Stimulated activated CD4-positive, alpha-beta T cell treated with anti-CD3 and anti-CD28 coated beads, TNF-alpha, amount 100 ng/mL, for 24 hours (primary cell): ENCODE measurements around the gene CFAP46.

ENCODE experiments used
- DNase-seq, 3 experiments: peaks; one replicate each; pipeline ENCODE4 v3.0.0-alpha.2; 2020; ENCODE audit warnings: low read depth in 3 of 3

The CFAP46 gene

DNA sequence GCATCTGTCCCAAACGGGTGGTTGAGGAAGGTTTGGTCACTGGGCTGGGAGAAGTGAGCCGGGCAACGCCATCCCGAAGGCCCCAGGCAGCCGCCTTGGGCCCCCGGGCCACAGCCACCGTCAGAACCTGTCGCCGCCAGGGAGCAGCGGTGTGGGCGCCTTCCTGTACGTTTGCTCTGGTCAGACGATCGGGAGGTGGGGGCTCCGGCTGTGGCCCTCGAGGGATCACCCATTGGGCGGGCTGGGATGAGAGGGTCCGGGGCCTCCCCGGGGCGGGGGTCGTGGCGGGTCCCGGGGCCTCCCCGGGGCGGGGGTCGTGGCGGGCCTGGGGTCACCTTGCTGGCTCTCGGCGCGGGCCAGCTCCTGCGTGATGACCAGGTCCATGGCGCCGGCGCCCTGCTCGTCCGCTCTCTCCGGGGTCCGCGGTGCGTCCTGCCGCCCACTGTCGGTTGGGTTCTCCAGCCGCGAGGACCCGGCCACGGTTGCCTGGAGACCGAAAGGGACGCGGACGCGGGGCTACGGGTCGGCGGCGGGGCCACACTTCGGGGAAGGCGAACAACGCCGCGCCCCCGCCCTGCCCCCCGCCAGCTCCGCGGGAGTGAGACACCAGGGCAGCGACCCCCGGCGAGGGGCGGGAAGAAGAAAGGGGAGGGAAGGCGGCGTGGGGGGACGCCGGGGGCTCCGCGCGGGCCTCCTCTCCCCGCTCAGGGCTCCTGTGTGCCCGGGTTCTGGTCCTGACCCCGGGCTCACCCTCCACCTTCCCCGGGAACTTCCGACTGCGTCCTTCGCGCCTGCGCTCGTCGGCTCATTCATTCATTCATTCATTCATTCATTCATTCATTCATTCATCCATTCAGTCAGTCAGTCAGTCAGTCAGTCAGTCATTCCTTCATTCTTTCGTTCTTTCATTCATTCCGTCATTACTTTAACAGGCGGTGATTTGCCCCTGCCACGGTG lies at the start of gene CFAP46:
TSS of gene CFAP46 (minus strand) at position 470 of the 957 bp plus-strand sequence. CDS start at position 384, 86 bp downstream.
- no peak for DNase-seq

DNA sequence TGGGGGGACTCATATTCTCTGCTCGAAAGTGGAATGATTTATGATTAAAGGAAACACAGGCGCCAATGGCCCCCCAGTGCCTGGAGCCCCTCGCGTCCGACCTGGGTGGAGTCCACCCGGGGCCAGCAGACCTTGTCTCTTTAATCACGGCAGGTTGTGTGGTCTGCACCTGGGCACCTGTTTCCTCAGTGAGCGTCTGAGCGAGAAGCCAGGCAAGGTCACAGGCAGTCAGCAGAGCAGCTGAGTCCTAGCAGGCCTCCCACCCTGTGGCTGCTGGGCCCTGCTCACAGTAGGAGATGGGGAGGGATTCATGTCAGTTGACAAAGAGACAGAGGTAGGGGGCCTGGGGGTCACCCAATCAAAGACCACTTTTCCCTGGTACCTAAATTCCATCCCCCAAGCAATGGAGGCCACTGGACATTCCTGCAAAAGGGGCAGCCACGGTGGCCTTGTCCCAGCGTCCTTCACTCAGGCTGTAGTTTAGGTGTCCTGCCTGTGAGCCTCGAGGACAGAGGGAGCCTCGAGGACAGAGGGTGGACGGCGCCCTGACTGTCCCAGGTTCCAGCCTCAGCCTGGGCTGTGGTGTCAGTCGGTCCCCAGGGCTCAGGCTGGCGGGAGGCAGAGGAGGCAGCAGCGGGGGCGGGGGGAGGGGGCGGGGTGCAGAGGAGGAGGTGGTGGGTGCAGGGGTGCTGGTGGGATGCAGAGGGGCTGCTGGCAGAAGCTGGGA lies 49.5 kb upstream of the CFAP46 start:
- no peak for DNase-seq

DNA sequence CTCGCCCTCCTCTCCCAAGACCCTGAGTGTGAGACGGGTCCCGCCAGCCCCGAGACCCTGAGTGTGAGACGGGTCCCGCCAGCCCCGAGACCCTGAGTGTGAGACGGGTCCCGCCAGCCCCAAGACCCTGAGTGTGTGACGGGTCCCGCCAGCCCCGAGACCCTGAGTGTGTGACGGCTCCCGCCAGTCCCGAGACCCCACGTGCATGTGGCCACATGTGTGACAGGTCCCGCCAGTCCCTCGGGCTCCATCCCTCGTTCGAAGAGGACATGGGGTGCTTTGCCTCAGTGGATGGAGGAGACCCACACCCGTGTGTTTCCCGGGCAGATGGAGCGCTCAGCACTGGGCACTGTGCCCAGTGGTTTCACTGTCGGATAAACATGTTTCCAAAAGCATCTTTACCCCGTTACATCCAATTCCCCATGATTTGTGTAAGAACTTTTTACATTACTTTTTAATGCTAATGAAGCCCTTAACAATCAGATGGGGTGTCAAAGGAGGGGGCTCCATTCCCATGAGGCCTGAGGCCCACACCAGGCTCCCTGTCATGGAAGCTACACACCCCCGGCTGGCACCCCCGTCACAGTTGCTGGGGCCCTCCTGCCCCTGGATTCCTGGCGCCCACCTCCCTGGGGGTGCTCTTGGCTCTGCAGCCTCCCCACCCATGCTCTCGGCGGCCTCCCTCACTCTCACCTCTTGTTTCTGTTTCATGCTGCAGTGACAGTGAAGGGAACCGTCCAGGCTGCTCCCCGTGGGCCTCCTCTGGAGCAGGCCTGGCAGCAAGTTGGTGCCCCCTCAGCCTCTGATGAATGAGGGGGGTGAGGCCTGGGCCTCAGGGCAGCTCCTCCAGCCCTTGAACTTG lies 48.5 kb upstream of the CFAP46 start:
- no peak for DNase-seq

DNA sequence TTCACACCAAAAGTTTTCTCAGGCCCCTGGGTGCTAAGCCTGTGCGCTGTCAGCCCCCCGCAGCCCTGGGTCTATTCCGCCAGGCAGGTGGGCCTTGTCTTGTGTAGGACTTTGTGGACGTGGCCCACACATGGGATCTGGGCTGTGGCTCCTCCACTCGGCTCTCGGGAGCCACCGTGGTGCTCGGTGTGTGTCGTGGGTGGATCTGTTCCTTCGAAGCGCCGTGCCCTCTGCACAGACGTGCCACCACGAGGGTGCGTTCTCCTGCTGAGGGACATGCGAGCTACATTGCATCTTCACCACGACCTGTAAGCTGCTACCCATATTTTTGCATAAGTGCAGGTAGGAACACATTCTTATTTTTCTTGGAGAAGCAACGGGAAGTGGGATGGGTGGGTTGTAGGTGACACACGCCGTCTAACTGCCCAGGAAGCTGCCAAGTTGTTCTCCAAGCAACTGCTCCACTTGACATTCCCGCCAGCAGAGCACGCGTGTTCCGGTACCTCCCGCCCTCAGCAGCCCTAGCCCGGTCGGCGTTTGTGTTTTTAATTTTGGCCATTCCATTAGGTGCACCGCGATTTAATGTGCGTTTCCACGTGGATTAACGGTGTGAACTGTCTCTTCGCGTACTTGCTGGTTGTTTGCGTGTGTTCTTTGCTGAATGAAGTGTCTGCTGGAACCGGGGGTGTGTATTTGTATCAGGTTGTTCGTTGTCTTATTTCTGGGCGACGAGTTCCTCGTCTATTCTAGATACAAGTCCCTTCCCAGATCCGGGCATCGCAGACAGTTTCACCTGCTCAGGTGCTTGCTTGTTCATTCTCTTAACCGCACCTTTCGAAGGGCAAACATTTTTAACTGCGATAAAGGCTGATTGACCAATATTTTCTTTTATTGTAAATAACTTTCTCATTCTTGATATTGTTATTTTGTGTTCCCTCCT lies 47.4 kb upstream of the CFAP46 start:
- DNase-seq: no peak

DNA sequence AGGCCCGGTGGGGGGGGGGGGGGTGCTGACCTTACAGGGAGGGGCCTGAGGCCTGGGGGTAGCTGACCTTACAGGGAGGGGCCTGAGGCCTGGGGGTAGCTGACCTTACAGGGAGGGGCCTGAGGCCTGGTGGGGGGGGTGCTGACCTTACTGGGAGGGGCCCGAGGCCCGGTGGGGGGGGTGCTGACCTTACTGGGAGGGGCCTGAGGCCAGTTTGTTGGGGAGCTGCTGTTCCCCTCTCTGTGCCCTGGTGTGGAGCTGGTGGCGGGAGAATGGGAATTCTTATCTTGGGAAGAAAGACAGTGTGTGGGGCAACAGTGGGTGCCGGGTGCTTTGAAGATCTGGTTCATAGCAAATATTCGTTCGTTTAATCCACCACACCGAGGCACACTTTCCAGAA lies 46.6 kb upstream of the CFAP46 start:
- DNase-seq: no peak

DNA sequence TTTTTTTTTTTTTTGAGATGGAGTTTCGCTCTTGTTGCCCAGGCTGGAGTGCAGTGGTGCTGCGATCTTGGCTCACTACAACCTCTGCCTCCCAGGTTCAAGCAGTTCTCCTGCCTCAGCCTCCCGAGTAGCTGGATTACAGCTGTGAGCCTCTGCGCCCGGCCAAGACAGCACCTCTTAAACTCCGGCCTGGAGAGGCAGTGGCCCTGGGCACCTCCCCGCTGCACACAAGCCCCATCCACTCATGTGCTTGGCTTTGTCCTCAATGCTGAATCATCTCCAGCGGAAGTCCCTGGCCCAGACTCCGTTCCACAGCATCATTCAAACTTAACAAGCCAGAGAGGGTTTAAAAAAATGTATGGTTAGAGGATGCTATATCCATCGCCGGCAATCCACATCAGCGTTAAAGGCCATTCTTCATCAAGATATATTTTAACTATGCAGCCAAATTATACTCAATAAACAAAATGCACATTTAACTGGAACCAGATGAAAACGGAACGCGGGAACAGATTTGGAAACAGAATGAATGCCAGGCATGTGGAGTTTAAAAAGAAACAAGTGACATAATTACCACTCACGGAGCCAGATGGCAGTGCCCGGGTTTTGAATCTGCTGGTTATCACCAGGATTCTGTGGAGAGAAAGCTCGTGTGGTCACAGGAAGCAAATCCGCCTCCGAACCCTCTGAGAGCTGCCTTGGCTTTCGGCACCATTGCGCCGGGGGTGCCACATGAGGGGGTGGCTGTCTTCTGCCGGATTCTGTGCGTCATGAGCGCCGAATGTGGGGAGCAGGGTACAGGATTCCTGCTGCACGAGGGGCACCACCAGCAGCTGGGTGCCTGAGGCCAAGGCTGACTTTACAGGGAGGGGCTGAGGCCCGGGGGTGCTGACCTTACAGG lies 45.6 kb upstream of the CFAP46 start:
- DNase-seq: no peak

DNA sequence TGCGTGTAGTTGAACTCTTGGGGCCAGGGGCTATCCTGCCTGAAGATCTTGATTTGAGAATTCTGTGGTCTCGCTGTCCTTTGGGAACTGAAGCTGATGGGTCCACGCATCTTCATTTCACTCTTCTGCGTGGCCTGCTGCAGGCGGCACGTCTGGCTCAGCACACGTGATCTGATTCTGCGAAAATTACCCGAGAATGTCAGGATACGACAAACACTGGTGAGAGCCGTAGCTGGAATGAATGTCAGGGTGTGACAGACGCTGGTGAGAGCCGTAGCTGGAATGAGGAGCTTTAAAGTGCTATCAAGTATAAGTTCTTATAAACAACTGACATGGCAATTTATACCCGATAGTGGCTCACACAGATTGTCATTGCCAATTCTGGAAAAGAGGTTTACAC lies 44.6 kb upstream of the CFAP46 start:
- no peak for DNase-seq

DNA sequence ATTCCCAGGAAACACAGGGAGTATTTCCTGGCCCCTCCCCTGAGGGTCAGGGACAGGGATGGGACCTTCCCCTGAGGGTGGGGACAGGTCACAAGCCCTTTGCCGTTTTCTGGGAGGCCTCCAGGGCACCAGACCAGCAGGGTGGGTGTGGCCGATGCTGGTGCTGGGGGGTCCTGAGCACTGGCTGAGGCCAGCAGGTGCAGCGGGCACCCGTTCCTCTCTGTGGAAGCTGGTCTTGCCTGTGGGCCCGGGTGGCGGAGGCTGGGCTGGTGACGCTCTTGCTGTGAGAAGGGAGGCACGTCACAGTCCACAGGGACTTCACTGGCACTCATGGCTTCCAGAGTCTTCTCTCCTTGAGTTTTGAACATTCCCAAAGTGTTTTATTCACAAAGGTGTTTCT lies 44.2 kb upstream of the CFAP46 start:
- no peak for DNase-seq

DNA sequence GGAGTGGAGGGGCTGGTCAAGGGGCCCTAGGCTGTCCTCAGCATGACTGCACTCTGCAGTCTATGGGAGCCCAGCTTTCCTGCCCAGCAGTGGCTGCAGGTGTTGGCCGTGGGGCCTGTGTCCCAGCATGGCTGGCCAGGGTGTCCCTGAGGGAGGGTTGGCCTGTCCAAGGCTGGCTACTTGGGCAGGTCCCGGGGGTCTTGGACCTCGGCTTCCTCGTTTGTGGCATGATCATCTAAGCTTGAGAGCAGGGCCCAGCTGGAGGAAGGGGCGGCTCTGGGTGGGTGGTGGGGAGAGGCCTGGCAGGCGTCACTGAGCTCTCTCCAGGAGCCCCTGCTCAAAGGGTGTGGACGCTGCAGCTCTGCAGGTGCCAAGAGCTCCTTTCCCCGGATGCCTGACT lies 43.7 kb upstream of the CFAP46 start:
- no peak for DNase-seq

DNA sequence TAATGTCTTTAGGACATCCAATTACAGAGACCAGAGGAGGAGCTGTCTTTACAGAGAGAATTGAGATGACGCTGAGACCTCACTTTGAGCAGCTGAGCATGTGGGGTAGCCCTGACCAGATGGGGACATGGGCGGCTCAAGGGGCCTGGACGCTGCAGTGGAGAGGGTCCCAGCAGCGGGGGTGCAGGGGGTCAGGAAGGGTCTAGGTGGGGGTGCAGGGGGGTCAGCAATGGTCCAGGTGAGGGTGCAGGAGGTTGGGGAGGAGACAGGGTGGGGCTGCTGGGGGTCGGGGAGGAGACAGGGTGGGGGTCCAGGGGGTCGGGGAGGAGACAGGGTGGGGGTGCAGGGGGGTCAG lies 43.2 kb upstream of the CFAP46 start:
- DNase-seq: no peak

DNA sequence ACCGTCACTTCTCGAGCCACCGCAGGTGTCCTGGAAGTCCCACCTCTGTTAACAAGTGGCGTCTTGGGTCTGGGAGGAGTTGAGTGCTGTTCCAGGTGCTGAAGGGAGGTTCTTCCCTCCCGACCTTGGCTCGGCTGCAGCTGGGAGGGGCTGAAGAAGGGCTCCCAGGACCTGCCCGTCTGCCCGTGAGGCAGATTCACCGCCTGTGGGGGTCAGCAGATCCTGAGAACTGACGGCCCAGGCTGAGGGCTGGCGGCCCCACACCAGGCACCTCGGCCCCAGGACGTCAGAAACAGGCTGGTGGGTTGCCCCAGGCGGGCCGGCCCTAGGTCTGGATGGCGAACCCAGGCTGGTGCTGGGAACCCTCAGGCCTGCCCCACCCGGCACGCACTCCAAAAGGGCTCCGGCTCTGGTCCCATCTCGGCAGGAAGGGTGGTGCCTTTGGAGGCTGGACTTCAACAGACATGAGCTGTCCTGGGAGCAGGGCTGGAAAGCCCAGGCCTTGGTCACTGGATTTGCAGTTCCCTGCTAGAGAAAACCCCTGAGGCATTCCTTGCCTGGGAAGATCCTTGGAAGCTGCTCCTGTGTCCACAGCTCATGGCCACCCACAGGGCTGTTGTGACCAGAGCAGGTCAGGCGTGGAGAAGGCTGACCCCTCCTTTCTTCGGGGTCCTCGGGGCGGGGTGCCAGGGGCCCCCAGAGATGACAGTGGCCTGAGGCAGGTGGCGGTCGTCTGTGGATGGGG lies 42.6 kb upstream of the CFAP46 start:
- DNase-seq: no peak

DNA sequence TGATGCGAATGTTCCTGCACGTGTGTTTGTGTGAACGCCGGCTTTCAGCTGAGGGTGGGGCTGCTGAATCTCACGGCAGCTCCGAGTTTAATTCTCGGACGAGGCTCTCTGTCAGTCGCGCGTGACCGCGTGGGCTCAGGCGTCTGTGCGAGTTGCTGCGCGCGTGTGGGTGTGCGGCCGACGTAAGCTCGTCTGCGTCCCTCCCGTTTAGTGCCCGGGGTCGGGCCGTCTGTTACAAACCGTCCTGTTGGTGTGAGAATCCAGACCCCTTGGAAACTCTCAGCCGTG lies 41.6 kb upstream of the CFAP46 start:
- no peak for DNase-seq

DNA sequence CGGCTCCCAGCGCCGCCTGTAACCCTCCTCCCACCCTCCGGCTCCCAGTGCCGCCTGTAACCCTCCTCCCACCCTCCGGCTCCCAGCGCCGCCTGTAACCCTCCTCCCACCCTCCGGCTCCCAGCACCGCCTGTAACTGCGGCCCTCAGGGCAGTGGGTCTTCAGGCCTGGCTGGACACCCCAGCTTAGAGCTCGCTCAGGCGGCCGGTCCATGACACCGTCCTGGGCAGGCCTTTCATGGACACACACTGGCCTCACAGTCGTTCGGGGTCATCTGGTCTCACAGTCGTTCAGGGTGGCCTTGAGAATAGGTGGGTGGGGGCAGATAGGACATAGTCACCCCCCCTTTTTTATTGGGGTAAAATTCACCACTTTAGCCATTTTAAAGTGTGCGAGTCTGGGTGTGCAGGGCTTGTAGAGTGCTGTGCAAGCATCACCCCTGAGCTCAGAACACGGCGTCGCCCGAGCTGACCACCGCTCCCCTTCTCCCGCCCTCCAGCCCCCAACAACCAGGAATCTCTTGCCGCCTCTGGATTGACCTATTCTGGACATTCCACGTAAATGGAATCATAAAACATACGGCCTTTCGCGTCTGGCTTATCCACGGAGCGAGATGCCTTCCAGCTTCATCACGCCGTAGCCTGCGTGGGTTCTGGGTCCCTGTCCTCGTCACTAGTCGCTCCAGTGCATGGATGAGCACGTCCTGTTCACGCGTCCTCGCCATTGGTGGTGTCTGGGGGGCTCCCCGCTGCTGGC lies 41.1 kb upstream of the CFAP46 start:
- no peak for DNase-seq

DNA sequence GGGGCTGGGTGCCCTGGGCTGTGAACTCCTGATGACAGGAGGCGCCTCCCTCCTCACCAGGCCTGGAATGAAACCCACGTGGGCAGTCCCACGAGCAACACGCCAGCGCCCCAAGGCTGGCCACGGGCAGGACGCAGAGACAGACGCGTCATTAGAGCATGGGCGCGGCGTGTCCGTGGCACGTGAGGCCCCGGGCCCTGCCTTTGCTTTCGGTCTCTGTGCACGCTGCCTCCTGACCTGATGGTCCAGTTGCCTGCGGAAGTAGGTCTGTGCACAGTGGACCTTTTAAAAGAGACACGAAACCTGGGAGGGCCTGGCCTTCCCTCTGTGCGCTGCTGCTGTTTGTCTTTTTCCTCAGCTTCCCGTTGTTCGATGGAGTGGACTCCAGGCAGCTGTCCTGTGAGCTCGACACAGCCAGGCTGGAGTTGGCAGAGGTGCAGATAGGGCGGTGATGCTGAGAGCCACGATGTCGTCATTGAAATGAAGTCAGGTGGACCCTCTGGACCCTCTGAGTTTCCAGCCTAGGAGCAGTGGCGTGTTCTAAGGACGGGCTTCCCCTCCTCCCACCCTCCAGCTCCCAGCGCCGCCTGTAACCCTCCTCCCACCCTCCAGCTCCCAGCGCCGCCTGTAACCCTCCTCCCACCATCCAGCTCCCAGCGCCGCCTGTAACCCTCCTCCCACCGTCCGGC lies 40.1 kb upstream of the CFAP46 start:
- DNase-seq: no peak

DNA sequence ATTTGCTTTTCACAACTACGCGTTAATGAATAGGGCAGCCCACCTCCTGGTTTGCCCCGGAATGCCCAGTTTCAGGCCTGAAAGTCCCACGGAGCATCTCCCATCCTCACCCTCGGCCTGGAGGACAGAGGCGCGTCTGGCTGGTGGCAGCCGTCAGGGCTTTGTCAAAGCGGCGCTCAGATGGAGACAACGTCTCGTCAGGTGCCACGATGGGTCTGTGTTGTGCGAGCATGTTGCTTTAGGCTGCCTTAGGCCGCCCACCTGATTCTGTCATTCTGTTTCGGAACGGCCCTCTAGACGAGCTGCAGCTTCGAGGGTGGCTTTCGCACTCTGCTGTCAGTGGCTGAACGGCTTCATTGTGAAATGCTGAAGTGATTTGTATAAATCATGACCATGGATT lies 39.4 kb upstream of the CFAP46 start:
- no peak for DNase-seq

DNA sequence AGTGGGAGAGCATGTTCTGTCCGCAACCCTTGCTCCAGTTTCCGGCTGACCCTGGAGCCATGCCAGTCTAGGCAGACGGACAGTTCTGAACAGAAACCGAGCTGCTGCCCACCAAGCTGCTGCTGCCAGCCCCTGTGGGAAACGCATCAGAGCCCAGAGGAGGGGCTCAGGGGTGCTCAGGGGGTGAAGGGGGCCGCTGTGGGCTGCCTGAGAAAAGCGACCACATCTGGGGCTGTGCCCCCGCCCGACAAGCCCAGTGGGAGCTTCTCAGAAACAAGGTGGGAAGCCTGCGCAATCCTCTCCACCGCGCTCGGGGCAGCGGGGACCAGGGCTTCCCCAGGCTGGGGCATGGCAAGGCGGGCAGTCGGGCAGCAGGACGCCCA lies 38.8 kb upstream of the CFAP46 start:
- DNase-seq: no peak

DNA sequence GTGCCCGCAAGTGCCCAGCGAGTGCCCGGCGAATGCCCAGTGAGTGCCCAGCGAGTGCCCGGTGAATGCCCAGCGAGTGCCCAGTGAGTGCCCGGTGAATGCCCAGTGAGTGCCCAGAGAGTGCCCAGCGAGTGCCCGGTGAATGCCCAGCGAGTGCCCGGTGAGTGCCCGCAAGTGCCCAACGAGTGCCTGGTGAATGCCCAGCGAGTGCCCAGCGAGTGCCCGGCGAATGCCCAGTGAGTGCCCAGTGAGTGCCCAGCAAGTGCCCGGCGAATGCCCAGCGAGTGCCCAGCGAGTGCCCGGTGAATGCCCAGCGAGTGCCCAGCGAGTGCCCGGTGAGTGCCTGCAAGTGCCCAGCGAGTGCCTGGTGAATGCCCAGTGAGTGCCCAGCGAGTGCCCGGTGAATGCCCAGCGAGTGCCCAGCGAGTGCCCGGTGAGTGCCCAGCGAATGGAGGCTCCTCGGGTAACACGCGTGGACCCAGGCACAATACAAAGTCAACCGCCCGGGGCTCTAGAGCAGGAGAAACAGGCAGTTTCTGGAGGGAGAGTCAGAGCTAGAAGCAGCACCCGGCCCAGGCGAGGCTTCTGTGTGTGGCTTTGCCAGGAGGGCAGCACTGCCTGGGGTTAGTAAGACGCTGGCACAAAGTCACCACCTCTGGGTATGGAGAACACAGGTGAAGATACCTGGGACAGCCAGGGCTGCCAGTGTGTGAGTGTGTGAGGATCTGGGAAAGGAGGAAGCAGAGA lies 38.2 kb upstream of the CFAP46 start:
- DNase-seq: no peak
